GM12892 (cell line): ENCODE data around the gene MCC.

ENCODE experiments used
- POLR2A ChIP-seq: IDR thresholded peaks from 2 replicates; pipeline ENCODE4 v1.6.1; 2011; ENCODE audit warnings: low read depth, low read length, control low read depth
- POLR2AphosphoS5 ChIP-seq: IDR thresholded peaks from 2 replicates; pipeline ENCODE4 v1.6.1; 2011; ENCODE audit warnings: low read depth, low read length, control low read depth

DNA sequence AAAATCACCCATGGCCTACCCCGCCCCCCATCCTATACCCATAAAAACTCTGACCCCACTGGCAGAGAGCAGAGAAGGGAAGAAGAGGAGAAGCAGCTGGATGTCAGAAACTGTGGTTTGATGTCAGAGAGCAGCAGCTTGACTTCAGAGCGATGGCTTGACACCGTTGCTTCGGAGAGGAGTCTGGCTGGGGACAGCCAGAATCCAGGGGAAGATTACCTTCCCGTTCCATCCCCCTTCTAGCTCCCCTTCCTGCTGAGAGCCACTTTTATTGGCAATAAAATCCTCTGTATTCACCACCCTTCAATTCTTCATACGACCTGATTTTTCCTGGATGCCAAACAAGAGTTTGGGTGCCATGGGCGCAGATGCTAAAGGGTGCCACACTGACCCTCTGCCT is 373.7 kb downstream of the MCC start:
- TF ChIP-seq POLR2AphosphoS5 (no peak), POLR2A (no peak)
